ENCODE results near the gene MAP7.

GRCh38 chr6:136535017-136535765 lies 15.0 kb downstream of the MAP7 start:
- TF ChIP-seq SMC3 (conservative IDR thresholded peaks at IDR 0.05; ENCODE audit: poor library complexity) (no peak), MXI1 (conservative IDR thresholded peaks at IDR 0.05; ENCODE audit: poor library complexity, severe bottlenecking) (no peak), EP300 (conservative IDR thresholded peaks at IDR 0.05; ENCODE audit: poor library complexity, severe bottlenecking) (no peak), RAD21 (conservative IDR thresholded peaks at IDR 0.05) (no peak), CTCF (IDR thresholded peaks at IDR 0.05; ENCODE audit: poor library complexity, severe bottlenecking) (no peak), POLR2AphosphoS5 (IDR thresholded peaks at IDR 0.05) (no peak), EZH2 (IDR thresholded peaks at IDR 0.05; ENCODE audit: borderline replicate concordance, insufficient read depth, low read length, poor library complexity, severe bottlenecking) (no peak), TAF1 (IDR thresholded peaks at IDR 0.05; ENCODE audit: low read depth) (no peak), REST (IDR thresholded peaks at IDR 0.05; ENCODE audit: borderline replicate concordance) (no peak)

All from neural cell (in vitro differentiated cells).